AG04450 (cell line): ENCODE measurements around the gene CPXM2. TPM values are rescaled to one million over a fixed set of nuclear protein-coding genes. Genes with fewer than 3 reads are reported as not detected.

ENCODE experiments used
- CTCF ChIA-PET: fragments of 300-600, 350-600 bp; formaldehyde crosslinking; extraction: SDS; loops from one replicate; lab custom pipeline; 2022; ENCODE audit warnings: antibody characterized with exemption, inconsistent platforms; lab: Charles Lee
- POLR2A ChIA-PET: fragments of 350-600 bp; formaldehyde crosslinking; extraction: SDS; loops from one replicate; lab custom pipeline; 2021; ENCODE audit warnings: antibody characterized with exemption, inconsistent platforms; lab: Yijun Ruan, JAX
- DNase-seq: peaks from one replicate; pipeline ENCODE4 v3.0.0-alpha.2; 2011; ENCODE audit warnings: low read depth, low spot score
- H3K27ac ChIP-seq: one replicate; pipeline ENCODE4 v1.5.1; 2012; ENCODE audit warnings: low read depth, low read length, control low read depth
- H3K27me3 ChIP-seq: one replicate; pipeline ENCODE4 v1.6.0; 2012; ENCODE audit warnings: low read length; ENCODE audit not compliant: control insufficient read depth, insufficient read depth
- H3K4me3 ChIP-seq: 2 replicates; pipeline ENCODE4 v1.5.1; 2011; ENCODE audit warnings: mild to moderate bottlenecking, low read depth, low read length, control low read depth
- H3K9me3 ChIP-seq: 2 replicates; pipeline ENCODE4 v1.5.1; 2012; ENCODE audit warnings: low read length; ENCODE audit not compliant: control insufficient read depth, insufficient read depth
- polyA plus RNA-seq: library from polyadenylated mRNA; depleted of rRNA; stranded (reverse); fragments of >200 nt; gene quantifications from 2 replicates; pipeline ENCODE4 v1.2.3, GENCODE V29; 2011
- TF ChIP-seq, protein P1 (sequence below): IDR thresholded peaks from 2 replicates; pipeline ENCODE4 v1.5.1; 2011; ENCODE audit warnings: low read depth, low read length, control low read depth, inconsistent platforms

CPXM2 gene
- polyA plus RNA-seq, 1 experiment: not detected

DNA sequence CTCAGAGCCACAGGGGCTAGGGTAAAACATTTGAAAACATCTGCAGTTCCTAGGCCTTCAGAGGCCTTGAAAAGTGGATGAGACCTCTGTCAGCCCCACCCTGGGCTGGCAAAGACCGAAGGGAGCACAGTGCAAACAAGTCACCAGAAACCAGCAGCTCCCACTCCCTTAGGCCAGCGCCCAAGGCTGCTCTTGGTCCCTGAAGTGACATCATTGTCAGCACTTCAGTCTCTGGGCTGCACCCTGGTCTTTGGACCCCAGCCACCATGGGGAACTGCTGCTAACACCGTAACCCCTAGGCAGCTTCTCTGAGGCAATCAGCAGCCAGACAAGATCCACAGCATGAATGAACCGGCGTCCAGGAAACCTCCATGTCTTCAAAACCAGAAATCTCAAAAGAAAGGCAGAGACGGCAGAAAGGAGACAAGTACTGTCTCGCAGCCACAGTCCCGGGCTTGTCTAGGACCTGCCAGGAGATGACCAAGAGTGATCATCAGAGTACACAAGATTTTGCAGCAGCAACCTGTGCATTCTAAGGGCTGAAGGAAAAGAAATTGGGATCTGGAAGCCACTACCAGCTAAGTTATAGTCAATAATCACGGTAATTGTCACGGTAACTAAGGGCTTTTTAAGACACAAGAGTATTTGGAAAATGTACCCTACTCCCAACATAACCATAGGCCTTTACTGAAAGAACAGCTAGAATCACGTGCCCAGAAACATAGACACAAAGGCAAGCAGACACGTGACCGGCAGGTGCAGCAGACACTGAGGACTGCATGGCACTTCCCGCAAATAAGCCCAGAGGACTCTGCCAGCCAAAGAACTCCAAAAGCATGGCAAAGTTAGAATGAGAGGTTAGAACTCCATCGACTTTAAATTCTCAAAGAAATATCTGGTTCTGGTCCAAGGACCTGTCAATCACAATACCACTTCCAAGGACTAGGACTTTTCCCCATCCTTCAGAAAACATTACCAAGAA lies 23.3 kb downstream of the CPXM2 start:
- no peak for DNase-seq
- TF ChIP-seq, protein P1, sequence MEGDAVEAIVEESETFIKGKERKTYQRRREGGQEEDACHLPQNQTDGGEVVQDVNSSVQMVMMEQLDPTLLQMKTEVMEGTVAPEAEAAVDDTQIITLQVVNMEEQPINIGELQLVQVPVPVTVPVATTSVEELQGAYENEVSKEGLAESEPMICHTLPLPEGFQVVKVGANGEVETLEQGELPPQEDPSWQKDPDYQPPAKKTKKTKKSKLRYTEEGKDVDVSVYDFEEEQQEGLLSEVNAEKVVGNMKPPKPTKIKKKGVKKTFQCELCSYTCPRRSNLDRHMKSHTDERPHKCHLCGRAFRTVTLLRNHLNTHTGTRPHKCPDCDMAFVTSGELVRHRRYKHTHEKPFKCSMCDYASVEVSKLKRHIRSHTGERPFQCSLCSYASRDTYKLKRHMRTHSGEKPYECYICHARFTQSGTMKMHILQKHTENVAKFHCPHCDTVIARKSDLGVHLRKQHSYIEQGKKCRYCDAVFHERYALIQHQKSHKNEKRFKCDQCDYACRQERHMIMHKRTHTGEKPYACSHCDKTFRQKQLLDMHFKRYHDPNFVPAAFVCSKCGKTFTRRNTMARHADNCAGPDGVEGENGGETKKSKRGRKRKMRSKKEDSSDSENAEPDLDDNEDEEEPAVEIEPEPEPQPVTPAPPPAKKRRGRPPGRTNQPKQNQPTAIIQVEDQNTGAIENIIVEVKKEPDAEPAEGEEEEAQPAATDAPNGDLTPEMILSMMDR: no peak
- H3K9me3 ChIP-seq: peaks cover 47% of the 10 kb centered on the region
- no peak overlapping the region for H3K27ac ChIP-seq
- CTCF ChIA-PET: no interaction called here
- no peak overlapping the region for H3K4me3 ChIP-seq
- H3K27me3 ChIP-seq: no peaks in the 10 kb centered on the region
- POLR2A ChIA-PET: no interaction called here

DNA sequence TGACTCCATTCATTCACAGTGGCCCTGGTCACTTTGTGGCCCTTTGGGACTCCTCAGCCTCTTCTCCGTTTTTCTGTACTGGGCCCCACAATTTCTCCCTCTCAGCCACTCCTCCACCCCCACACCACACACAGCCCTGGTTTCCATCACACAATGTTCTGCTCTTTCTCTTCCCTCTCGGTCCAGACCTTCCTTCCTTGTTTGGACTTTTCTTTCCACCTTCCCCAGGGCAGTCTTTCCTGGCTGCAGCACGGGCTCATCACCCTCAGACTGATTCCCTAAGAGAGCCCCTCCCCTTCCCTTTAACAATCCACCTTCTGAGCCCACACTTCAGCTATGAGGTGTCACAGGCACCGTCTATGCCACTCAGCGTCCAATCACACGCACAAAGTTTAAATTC lies 25.7 kb downstream of the CPXM2 start:
- Histone ChIP-seq H3K27me3 (no peaks in the 10 kb centered on the region), H3K4me3 (no peak overlapping the region), H3K9me3 (peaks cover 61% of the 10 kb centered on the region), H3K27ac (no peak overlapping the region)
- ChIA-PET POLR2A (no interaction called here), CTCF (no interaction called here)
- DNase-seq: no peak
- TF ChIP-seq, protein P1: no peak

DNA sequence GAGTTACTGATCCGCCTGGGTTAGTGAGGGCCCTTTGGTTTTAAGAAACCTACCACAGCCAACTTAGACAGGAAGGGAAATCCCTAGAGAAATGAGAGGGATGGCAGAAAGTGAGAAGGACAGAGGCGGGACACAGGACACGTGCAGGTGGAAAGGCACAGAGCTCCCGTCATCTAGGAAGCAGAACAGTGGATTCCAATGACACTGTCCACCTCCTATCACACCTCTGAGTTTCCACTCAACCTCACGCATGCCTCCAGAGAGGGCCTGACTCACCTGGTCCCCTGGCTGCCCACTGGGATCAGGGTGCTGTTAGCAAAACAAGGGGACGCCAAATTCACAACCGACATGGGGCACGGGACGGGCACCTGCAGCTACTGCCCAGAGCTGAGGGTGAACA lies 26.3 kb downstream of the CPXM2 start:
- no peak for DNase-seq
- Histone ChIP-seq H3K27ac (no peak overlapping the region), H3K4me3 (no peak overlapping the region), H3K9me3 (peaks cover 57% of the 10 kb centered on the region), H3K27me3 (no peaks in the 10 kb centered on the region)
- TF ChIP-seq, protein P1: no peak
- CTCF ChIA-PET: no interaction called here
- POLR2A ChIA-PET: no interaction called here

DNA sequence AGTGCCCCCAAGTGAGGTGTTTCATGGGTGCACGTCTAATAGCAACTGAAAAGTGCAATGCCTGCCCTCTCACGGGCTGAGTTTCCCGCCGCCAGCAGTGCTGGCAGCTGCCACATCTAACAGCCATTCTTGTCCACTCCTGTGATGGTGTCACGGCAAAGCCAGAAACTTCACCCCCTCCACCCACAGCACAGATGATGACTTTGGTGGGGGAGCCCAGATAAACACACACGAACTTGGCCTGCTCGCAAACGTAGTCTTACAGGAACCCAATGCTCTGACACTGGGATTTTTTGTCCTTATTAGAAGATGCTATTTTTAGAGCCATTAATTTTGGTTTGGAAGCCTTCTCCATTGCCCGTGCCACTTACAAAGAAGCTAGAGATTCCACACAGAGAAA lies 26.7 kb downstream of the CPXM2 start:
- CTCF ChIA-PET: no interaction called here
- TF ChIP-seq, protein P1: no peak
- Histone ChIP-seq H3K27ac (no peak overlapping the region), H3K27me3 (no peaks in the 10 kb centered on the region), H3K9me3 (peaks cover 54% of the 10 kb centered on the region), H3K4me3 (no peak overlapping the region)
- POLR2A ChIA-PET: no interaction called here
- no peak for DNase-seq
